Fibroblast of skin of abdomen (primary cell): Measurements from ENCODE around the gene UBE2R2. TPM values are rescaled to one million over a fixed set of nuclear protein-coding genes. Genes with fewer than 3 reads are reported as not detected.
"Not testable (repeated sequence)": the region's sequence is repeated elsewhere in the genome, so short reads cannot be mapped to it uniquely, and the experiment has no call there.

Source experiments
- DNase-seq: peaks from one replicate; pipeline ENCODE4 v3.0.0-alpha.2; 2013
- polyA plus RNA-seq, 2 experiments: library from polyadenylated mRNA; unstranded; fragments of 120-200 nt; gene quantifications; one replicate each; pipeline ENCODE4 v1.2.1, GENCODE V29; 2013; ENCODE audit not compliant: insufficient read length in 2 of 2

Gene UBE2R2
- 56.1 TPM for polyA plus RNA-seq (2013, experiment 1 of 2; ENCODE audit: insufficient read length)
- 56.6 TPM for polyA plus RNA-seq (2013, experiment 2 of 2; ENCODE audit: insufficient read length)

GRCh38 chr9:33816327-33817252 is at the start of gene UBE2R2:
TSS of gene UBE2R2 (plus strand) at chr9:33817160. CDS start at chr9:33817758, 598 bp downstream.
- DNase-seq, result peak; percentile 91

- not testable (repeated sequence) for DNase-seq
These were observed 46.6 kb upstream of the UBE2R2 start for GRCh38 chr9:33770156-33770880.

GRCh38 chr9:33773135-33773534 is 43.8 kb upstream of the UBE2R2 start:
- not testable (repeated sequence) for DNase-seq

GRCh38 chr9:33774074-33774659 is 42.8 kb upstream of the UBE2R2 start:
- not testable (repeated sequence) for DNase-seq

- DNase-seq, result no peak
These were observed 40.4 kb upstream of the UBE2R2 start for GRCh38 chr9:33776578-33776977.

GRCh38 chr9:33778700-33779351 is 38.1 kb upstream of the UBE2R2 start:
- peak; percentile 48 for DNase-seq

GRCh38 chr9:33780276-33780675 is 36.7 kb upstream of the UBE2R2 start:
- no peak for DNase-seq

GRCh38 chr9:33781736-33782135 is 35.2 kb upstream of the UBE2R2 start:
- DNase-seq, result no peak

GRCh38 chr9:33782395-33783152 is 34.4 kb upstream of the UBE2R2 start:
- DNase-seq, result peak; percentile 61

- DNase-seq, result peak; percentile 8
These were observed 31.0 kb upstream of the UBE2R2 start for GRCh38 chr9:33785914-33786313.

- no peak for DNase-seq
These were observed 30.3 kb upstream of the UBE2R2 start for GRCh38 chr9:33786681-33787080.

GRCh38 chr9:33787839-33788238 is 29.1 kb upstream of the UBE2R2 start:
- DNase-seq, result no peak

GRCh38 chr9:33789429-33789828 is 27.5 kb upstream of the UBE2R2 start:
- not testable (repeated sequence) for DNase-seq

GRCh38 chr9:33791117-33791516 is 25.8 kb upstream of the UBE2R2 start:
- peak; percentile 63 for DNase-seq

GRCh38 chr9:33793496-33793895 is 23.5 kb upstream of the UBE2R2 start:
- DNase-seq, result not testable (repeated sequence)

- DNase-seq, result no peak
These were observed 22.4 kb upstream of the UBE2R2 start for GRCh38 chr9:33794560-33794959.

- DNase-seq, result no peak
These were observed 21.7 kb upstream of the UBE2R2 start, which contains the start of gene PRSS3 for GRCh38 chr9:33795281-33795680. TSS of gene PRSS3 (plus strand) at chr9:33795561. CDS start at chr9:33795574, 13 bp downstream.

- DNase-seq, result no peak
These were observed 21.1 kb upstream of the UBE2R2 start for GRCh38 chr9:33795819-33796218.

- peak; percentile 39 for DNase-seq
These were observed 20.3 kb upstream of the UBE2R2 start for GRCh38 chr9:33796679-33797078.

GRCh38 chr9:33797837-33798236 is 19.1 kb upstream of the UBE2R2 start:
- DNase-seq, result no peak

- DNase-seq, result no peak
These were observed 18.4 kb upstream of the UBE2R2 start for GRCh38 chr9:33798545-33798944.
